ENCODE data around the gene HLA-DPB1.
A peak's percentile ranks its signal among the peaks of the same experiment; 100 is the strongest.

Gene HLA-DPB1

DNA sequence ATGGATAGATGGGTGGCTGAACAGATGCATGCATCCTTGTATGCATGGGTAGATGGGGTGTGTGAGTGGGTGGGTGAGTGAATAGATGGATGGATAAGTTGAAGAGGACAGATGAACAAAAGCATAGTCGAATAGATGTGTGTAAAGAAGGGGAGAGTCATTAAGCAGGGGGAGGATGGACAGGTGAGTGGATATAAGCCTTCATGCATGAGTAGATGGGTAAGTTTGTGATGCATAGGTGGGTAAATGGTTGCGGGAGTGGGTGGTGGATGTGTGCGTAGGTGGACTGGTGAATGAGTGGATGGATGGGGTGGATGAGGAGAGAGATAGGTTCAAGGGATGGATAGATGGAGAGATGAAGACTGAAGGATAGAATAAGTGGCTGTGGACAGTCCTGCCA, 29.6 kb downstream of the HLA-DPB1 start:
- DNase-seq = no peak

GRCh38 chr6:33105916-33106871, 30.4 kb downstream of the HLA-DPB1 start:
- DNase-seq = no peak

DNA sequence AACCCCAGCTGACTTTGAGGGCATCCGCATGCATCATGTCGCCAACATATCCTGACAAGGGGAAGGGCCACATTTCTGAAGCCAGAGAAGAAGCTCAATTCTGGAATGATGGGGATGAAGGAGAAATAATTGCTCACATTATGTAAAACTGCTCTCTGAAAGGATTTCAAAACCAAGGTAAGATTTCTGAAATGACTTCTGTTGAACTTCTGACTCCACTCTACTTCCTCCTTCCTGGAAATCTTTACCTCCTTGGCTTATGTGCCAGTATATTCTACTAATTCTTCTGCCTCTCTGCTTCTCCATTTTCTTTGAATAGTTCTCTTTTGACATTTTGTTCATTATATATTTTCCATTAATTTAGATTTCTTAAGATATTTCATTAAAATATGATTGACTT, 31.9 kb downstream of the HLA-DPB1 start:
- no peak for DNase-seq

GRCh38 chr6:33108307-33108706, 32.5 kb downstream of the HLA-DPB1 start:
- no peak for DNase-seq

DNA sequence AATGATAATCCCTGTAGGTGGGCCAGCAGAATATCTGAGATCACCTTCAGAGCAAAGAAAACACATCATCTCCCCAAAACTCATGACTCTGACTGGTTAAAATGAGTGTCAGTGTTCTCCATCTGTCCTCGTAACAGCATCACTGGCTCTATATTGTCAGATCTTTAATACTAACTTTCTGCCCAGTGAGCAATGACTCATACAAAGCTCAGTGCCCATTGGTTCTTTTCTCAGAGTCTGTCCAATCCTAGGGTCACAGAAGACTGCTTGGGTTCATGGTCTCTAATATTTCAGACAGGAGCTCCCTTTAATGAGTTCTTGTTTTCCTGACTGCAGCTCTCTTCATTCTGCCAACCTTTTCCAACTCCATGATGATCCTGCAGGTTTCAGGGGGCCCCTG, 36.4 kb downstream of the HLA-DPB1 start:
- DNase-seq = no peak

GRCh38 chr6:33113755-33114154, 38.0 kb downstream of the HLA-DPB1 start:
- DNase-seq = no peak

DNA sequence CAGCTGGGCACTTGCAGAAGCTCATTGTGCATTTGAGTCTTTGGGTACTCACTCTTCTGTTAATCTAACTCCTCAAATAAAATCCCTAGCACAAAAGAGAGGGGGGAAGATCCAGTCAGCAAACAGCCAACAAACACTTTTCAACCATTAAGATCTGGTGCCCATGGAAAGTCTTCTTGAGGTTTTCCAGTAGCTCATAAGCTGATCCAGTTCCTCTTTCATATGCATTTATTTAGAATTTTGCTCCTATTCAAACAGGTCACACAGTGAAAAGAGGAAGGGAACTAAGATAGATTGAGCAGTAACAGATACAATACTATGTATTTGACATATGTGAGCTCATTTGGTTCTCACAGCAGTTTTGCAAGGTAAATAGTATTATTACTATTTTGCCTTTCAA, 38.6 kb downstream of the HLA-DPB1 start:
- no peak for DNase-seq

DNA sequence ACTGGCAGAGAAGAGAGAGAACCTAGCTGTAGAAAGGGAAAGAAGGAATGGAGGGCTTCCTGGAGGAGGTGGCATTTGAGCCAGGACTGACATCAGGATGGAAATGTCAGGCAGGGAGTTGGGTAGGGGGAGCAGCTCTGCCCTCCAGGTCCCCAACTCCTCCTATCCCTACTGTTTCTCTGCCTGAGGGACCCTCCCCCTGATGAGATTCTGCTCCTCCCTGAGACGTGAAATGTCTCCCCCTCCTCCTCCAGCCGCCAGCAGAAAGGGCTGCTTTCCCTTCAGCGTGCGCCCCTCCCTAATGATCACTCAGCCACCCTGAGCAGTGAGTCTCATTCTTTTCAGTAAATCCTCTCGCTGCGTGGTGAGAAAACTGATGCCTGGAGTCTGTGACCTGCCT, 40.6 kb downstream of the HLA-DPB1 start:
- DNase-seq = no peak

DNA sequence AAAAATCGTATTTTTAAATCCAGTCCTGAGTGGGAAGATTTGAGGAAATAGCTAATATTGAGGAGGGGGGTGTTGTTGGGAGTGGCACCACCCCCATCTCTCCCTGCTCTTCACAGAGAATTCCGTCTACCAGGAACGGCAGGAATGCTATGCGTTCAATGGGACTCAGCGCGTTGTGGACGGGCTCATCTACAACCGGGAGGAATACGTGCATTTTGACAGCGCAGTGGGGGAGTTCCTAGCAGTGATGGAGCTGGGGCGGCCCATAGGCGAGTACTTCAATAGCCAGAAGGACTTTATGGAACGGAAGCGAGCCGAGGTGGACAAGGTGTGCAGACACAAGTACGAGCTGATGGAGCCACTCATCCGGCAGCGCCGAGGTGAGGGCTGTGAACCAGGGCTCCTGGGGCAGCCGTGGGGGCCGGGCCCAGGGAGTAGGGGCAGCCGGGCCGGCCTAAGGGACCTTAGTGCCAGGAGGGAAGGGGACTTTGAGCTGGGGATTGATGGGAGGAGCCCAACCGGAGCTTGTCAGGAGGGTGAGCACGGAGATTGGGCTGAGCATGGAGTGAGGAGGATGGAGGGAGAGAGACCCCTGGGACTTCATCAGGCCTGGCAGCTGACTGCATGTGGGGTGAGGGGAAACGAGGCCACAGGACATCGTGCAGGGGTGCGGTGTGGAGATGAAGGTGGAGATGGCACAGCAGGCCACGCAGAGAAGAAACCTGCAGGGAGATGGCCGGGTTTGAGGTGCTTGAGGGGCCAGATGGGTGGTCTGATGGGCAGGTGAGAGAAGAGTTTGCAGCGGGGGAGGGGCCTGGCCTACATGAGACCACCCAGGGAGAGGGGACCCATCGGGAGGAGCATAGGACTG, 41.3 kb downstream of the HLA-DPB1 start:
- DNase-seq = no peak

GRCh38 chr6:33117811-33118277, 42.1 kb downstream of the HLA-DPB1 start:
- no peak for DNase-seq

GRCh38 chr6:33118525-33119123, 42.8 kb downstream of the HLA-DPB1 start:
- peak; percentile 64 for DNase-seq

- no peak for DNase-seq
Observed at GRCh38 chr6:33120001-33120400, 44.2 kb downstream of the HLA-DPB1 start.

- no peak for DNase-seq
Observed at GRCh38 chr6:33123181-33123580, 47.4 kb downstream of the HLA-DPB1 start.

GRCh38 chr6:33123732-33124524, 48.1 kb downstream of the HLA-DPB1 start:
- peak; percentile 58 for DNase-seq

- DNase-seq = no peak
Observed at GRCh38 chr6:33124525-33124901, 48.7 kb downstream of the HLA-DPB1 start.

GRCh38 chr6:33124947-33125346, 49.2 kb downstream of the HLA-DPB1 start:
- DNase-seq = no peak

DNA sequence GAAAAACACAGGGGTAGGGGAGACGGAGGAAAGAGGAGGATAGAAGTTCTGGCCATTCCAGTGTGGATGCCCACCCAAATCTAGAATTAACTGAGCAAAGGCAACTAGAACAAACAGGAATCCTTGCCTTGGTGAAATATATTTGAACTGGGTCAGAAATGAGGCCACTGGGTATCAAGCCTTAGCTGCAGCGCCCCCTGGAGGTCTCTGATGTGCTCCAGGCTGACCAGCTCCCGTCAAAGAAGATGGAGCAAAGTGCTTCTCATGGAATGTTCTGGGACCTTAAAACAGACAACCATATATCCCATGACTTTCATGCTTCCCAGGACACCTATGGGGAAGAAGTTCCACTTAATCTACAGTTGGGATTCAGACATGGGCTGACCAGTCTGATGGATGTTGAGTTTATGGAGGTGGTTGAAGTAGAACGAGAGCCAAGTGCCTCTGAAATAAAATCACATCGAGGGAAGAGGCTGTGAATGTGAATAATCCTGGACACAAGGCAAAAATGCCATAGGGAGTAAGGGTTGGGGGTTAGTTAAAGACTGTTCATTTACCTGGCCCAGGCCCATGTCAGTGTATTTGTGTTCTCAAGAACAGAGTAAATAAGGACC, 50.4 kb downstream of the HLA-DPB1 start:
- DNase-seq = no peak

DNA sequence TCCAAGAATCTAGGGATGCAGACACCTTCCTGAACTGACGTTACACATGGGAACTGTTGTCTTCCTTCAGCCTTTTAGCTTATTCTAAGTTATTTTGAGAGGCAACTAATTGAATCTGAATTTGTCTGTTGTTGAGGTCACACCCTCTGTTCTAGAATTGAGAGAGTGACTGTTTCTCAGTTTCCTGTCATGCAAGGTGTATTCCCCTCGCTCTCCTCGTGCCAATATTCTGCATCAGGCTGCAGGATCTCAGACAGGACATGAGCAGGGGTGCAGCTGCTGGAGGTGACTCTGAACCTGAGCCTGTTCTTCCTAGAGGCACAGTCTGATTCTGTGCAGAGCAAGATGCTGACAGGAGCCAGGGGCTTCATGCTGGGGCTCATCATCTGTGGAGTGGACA, 52.5 kb downstream of the HLA-DPB1 start:
- no peak for DNase-seq

DNA sequence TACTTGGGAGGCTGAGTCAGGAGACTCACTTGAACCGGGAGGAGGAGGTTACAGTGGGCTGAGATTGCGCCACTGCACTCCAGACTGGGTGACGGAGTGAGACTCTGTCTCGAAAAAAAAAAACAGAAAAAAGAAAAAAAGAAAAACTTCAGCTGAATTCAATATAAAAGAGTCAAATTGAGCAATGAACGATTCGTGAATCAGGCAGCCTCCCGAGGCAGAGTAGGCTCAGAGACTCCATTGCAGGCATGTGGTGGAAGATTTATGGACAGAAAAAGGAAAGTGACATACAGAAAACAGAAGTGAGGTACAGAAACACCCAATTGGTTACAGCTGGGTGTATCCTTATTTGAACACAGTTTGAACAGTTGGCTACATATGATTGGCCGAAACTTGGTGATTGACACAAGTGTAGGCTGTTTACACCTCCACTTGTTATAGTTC, 56.3 kb downstream of the HLA-DPB1 start:
- DNase-seq = no peak

- DNase-seq = no peak
Observed at GRCh38 chr6:33136310-33136900, 60.6 kb downstream of the HLA-DPB1 start.

Measured in NCI-H1105 treated with DMSO at 0.1 percent for 48 hours (cell line).